Measurements from ENCODE around the gene CDH11. TPM values are rescaled to one million over a fixed set of nuclear protein-coding genes. Genes with fewer than 3 reads are reported as not detected.

Gene CDH11
- total RNA-seq, 2 experiments from 2014 or later, result not detected

- ChIA-PET POLR2A (no interaction called here), CTCF (no interaction called here)
Measured at GRCh38 chr16:64948056-64948455, 173.8 kb downstream of the CDH11 start.

DNA sequence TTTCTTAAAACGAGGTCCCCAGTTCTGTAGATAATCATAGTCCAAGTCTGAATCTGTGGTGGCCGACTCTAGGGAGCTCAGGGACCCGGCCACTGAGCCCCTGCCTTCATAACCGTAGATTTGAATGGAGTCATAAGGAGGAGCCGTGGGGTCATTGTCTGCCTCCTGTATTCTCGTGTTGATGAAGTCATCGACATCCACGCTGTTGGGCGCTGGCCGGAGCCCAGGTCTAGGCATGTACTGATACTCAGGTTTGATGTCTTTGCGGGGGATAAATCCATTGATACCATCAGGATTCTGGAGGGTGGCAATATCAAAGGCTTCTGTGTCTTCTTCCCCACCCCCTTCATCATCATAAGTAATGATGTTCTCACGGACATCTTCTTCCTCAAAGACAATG is 174.2 kb downstream of the CDH11 start:
- ChIA-PET POLR2A (no interaction called here), CTCF (no interaction called here)

GRCh38 chr16:64933885-64934284 is 188.0 kb downstream of the CDH11 start:
- POLR2A ChIA-PET, result no interaction called here
- CTCF ChIA-PET, result no interaction called here

DNA sequence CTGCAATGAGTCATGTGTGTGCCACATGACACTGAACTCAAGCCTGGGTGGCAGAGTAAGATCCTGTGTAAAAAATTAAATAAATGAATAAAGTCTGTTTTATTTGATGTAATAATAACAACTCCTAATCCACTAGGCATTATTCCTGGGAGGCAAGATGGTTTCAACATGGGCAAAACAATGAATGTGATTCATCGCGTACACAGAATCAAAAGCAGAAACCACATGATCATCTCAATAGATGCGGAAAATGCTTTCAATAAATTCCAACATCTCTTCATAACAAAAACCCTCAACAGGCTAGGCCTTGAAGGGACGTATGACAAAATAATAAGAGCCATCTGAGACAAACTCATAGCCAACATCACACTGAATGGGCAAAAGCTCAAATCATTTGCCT is 195.4 kb downstream of the CDH11 start:
- ChIA-PET CTCF (no interaction called here), POLR2A (no interaction called here)

DNA sequence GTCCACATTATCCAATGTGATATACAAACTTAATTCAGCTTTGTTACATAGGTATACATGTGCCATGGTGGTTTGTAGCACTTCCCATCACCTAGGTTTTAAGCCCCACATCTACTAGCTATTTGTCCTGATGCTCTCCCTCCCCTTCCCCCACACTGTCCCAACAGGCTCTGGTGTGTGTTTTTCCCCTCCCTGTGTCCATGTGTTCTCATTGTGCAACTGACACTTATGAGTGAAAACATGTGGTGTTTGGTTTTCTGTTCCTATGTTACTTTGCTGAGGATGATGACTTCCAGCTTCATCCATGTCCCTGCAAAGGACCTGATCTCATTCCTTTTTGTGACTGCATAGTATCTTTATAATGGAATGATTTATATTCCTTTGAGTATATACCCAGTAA is 196.7 kb downstream of the CDH11 start:
- CTCF ChIA-PET, result no interaction called here
- POLR2A ChIA-PET, result no interaction called here

- CTCF ChIA-PET, result no interaction called here
- POLR2A ChIA-PET, result no interaction called here
Measured at GRCh38 chr16:64924086-64924485, 197.8 kb downstream of the CDH11 start.

GRCh38 chr16:64919929-64920607 is 201.8 kb downstream of the CDH11 start:
- POLR2A ChIA-PET, result no interaction called here

DNA sequence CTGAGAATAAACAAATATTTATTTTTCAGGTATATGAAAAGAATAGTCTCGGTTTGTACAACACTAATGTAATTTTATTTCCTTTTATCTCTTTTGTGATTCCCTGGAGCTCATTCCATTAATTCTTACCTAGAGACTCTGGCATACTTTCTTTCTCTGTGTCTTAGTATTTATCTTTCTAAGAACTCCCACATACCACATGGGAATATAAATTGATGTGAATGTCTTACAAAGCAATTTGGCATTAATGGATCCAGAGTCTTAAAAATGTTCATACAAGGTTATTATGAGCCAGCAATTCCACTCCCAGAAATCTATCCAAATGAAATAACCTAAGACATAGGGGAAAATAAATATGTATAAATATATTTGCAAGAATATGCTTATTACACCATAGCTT is 202.7 kb downstream of the CDH11 start:
- POLR2A ChIA-PET, result no interaction called here
- CTCF ChIA-PET, result no interaction called here

More at GRCh38 chr16:64919929-64920607, 201.8 kb downstream of the CDH11 start:
- CTCF ChIA-PET, result no interaction called here

DNA sequence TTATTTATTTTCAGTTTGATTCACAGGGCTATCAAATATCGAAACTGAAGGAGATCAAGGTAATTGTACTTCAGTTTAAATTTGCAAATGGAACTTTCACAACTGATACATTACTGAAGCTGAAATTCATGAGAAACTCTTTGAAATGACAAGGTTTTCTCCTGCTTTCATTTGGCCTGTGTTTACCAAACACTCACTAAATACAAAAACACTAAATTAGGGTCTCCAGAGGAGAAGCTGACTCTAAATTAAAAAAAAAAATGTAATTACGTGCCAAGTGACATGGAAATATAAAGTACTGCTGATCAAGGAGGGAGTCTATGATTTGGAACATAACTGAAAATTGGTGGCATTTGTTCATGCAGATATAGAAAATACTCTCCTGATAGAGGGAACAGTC is 205.8 kb downstream of the CDH11 start:
- ChIA-PET POLR2A (no interaction called here), CTCF (no interaction called here)

- ChIA-PET CTCF (no interaction called here), POLR2A (no interaction called here)
Measured at GRCh38 chr16:64910356-64910755, 211.5 kb downstream of the CDH11 start.

DNA sequence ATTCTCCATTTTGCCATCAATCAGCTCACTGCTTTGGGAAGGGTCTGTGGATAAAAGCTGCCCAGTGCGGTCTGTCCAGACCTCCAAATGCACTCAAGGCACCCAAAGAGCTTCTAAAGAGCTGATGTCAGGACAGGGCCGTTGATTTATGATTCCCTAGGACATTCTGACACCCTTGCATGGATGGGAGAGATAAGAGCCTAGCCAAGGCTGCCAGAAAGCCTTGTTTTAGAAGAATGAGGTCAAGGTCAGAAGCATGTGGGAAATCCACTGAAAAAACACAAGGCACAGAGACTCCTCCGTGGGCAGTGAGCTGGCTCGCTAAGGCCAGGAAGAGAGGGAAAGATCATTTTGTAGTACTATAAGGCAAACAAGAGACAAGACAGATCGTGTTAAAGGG is 214.0 kb downstream of the CDH11 start:
- ChIA-PET POLR2A (no interaction called here), CTCF (no interaction called here)

DNA sequence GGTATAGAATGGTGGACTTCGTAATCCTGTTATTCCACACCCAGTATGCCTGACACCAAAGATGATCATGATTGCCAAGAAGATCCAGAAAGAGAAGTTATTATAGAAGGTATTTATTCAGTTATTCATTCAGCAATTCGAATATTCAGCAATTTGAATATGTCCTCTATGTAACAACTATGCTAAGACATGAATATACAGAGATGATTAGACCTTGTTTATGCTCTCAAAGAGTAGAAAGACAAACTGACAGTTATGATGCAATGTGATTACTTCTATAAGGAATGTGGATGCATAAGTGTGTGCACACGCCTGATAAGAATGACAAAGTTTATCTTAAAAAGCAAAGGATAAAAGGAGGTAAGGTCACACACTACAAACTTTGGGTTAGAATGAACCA is 218.1 kb downstream of the CDH11 start:
- CTCF ChIA-PET, result no interaction called here
- POLR2A ChIA-PET, result no interaction called here

DNA sequence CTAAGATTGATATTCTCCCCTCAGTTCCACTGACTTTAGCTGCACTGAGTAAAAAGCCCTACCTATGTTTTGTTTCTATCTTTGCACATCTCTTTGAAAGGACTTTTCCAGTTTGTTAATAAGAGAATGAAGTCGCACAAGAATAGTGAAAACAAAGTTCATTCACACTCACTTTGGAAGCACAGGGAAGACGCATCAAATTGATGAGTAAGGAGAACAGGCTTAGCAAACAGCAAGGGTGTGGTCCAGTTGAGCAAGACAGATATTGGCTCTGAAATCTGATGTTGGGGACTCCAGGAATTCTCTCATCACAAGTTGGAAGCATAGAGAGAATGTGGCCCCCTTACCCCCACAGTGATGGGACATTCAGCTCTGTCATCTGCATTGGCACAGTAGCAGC is 221.3 kb downstream of the CDH11 start:
- POLR2A ChIA-PET, result no interaction called here
- CTCF ChIA-PET, result no interaction called here

- POLR2A ChIA-PET, result no interaction called here
- CTCF ChIA-PET, result no interaction called here
Measured at GRCh38 chr16:64900019-64900418, 221.8 kb downstream of the CDH11 start.

DNA sequence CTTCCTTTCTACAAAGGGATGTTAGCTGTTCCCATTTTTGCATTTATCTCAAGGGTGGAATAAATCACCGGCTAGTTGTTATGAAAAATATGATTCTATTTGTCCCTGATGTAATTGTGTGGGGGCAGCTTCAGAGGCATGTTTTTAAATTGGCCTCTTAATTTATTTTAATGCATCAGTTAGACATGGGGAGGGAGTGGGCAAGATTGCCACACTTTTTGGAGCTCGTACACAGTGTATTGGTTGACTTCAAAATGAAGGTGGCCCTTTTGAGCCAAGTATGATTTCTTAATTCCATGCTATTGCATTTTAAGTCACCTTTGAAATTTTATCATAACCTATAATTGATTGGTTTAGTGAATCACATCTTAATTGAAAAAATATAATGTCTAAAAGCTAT is 223.7 kb downstream of the CDH11 start:
- ChIA-PET POLR2A (no interaction called here), CTCF (interaction anchor here (0.6 kb wide), 1 partner anchor 1528 kb away, joined by 5 read pairs; no protein-coding TSS in a partner anchor)
